ENCODE data around the gene DIP2C.

Gene DIP2C

GRCh38 chr10:625751-626711 lies 63.4 kb downstream of the DIP2C start:
- no peak for DNase-seq (ENCODE audit: low spot score)

DNA sequence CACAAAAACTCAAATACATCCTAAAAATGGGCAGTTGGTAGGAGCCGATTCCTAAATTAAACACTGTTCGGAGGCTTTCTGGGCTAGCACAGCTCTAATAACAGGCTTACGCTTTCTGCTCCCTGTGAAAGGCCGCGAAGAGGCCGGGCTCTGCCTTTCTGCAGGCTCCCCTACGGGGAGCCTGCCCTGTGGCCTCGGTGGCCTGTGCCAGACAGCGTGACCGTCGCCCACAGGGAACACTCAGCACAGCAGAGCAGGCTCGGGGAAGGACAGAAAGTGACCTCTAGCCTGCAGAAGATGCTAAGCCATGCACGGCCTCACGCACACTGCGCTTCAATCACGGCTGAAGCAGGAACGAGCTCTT lies 64.2 kb downstream of the DIP2C start:
- DNase-seq (ENCODE audit: low spot score) = no peak

DNA sequence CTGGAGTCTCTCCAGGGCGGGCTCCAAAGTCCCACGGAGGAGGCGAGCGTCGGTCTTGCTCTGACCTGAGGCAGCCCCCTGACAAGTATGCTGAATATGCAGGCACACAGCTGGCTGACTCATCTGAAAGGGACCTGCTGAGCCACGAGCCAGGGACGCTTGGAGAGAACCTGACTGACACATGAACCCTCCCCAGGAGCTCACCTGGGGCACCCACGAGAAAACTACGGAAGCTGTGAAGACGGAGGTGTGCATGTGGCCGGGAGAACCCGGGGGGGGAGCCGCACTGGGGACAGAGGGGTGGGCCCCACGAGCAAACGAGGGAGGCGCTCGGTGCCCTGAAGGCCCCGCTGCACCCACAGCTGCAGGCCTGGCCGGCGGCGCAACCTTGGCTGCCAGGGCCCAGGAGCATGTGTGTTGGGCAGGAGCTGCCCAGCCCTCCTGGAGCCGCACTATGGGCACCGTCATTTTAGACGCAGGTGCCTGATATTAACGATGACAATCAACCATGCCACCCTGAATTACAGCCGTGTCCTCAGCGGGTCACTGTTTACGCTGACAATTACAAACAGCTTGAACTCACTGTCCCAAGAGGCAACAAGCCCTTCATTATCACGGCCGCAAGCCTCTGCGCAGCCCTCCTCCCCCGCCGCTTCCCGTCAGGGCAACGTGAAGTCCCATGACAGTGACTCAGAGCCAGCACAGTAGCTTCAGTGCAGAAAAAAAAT lies 64.7 kb downstream of the DIP2C start:
- no peak for DNase-seq (ENCODE audit: low spot score)

DNA sequence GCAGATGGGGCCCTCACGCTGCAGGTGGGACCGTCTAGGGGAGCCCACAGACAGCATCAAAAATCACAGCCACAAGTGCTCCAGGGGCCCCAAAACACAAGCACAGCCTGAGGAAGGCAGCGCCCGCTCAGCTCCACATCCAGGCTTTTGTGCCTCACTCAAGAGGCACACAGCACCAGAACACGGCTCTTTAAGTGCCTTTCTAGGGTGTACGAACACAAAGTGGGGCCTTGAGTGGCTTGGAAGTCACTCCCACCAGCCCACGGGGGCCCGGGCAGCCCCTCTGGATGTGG lies 65.2 kb downstream of the DIP2C start:
- DNase-seq (ENCODE audit: low spot score) = no peak

DNA sequence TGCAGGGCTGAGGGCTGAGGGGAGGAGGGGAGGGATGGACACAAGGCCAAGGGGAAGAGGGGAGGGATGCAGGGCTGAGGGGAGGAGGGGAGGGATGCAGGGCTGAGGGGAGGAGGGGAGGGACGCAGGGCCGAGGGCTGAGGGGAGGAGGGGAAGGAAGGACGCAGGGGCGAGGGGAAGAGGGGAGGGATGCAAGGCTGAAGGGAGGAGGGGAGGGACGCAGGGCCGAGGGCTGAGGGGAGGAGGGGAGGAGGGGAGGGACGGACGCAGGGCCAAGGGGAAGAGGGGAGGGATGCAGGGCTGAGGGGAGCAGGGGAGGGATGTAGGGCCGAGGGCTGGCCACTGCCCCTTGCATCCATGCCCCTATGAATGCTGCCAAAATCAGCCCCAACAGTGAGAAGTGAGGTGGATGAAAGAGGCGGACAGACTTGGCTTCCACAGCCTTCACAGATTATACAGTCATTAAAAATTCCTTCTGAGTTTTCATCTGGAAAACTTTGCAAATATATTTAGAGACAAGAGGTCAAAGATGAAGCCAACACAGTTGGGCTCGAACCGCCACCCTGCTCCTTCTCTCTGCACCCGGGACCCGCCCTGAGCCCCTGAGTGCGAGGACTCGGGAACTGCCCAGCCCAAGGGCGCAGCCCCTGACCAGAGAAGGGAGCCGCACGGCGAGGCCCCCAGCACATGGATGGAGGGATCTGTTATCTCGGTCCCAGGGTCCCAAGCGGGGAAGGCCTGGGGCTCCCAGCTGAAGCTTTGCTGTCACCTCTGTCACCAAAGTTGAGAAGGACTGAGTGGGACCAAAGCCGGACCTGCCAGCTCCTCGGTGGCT lies 65.8 kb downstream of the DIP2C start:
- DNase-seq (ENCODE audit: low spot score) = no peak

DNA sequence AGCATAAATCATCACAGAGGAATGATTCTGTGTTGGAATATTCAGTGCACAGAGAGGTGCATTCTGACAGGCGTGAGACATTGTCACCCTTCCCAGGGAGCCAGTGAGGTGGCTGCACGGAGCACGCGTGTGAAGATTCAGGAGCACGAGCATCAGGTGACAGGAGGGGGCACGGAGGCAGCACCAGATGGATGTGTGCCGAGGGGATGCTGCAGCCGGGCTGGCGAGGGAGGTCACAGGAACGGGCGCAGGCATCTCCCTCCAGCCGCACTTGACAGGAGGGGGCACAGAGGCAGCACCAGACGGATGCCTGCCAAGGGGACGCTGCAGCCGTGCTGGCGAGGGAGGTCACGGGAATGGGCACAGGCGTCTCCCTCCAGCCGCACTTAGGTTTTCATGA lies 66.5 kb downstream of the DIP2C start:
- DNase-seq (ENCODE audit: low spot score) = no peak

DNA sequence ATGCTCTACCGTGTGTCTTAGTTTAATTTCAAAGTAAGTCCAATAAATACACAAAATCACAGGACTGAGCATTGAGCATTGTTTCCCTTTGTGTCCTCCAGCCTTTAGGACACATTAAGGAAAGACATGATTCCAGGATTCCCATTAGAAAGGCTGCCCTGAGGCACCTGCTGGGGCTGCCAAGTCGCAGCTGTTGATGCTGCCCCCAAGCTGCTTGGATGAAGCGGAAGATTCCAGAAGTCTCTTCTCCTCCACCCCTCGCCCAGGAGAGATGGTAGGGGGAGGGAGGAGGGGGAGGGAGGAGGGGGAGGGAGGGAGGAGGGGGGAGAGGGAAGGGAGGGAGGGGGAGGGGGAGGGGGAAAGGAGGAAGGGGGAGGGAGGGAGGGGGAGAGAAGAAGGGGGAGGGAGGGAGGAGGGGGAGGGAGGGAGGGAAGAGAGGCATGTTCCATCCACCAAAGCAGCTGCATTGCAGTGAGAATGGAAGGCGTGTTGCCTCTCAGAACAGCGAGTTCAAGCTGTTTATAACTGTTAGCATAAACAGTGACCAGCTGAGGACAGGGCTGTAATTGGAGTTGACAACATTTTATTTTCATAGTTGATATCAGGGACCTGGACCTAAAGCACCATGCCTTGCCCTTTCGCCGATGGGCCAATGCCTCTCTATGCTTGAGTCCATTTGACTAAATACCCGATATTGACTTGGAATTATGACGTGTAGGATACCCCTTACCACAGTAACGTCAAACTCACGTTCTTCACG lies 67.3 kb downstream of the DIP2C start:
- no peak for DNase-seq (ENCODE audit: low spot score)

DNA sequence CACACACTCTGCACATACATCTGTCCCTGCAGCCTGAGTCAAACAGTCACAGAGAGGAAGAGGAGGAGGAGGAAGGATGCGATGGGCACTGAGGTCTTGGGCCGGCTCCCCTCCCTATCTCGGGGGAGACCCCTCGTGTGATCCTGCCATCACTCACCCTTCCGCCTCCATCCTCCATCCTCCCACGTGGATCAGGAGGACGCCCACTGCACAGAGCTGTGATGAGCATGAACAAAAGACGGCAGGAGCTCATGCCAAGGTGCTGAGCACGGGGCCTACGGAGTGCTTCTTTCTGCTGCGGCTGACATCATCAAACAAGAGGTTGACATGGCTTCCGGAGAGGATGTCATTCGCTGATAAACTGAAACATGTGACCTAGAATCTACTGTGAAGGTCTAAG lies 68.0 kb downstream of the DIP2C start:
- DNase-seq (ENCODE audit: low spot score) = no peak

GRCh38 chr10:620971-621370 lies 68.5 kb downstream of the DIP2C start:
- DNase-seq (ENCODE audit: low spot score) = no peak

DNA sequence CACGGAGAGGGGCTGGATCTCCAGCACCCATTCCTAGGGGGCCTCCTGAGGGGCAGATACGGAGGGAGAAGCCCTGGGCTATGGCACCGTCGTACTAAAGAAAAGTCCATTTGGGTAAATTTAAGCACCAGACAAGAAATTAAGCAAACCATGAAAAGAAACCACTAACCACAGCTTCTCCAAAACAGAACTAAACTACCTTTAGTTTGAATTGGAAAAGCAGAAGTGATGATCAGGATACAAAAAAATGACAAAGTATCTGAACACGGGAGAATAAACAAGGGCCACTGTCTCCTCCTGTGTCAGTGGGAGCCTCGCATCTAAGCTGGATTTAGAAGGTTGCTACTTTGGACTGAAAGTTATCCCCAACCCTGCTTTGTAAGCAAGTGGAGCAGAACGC lies 69.1 kb downstream of the DIP2C start:
- no peak for DNase-seq (ENCODE audit: low spot score)

- DNase-seq (ENCODE audit: low spot score) = no peak
These were observed 69.8 kb downstream of the DIP2C start for GRCh38 chr10:619710-620109.

DNA sequence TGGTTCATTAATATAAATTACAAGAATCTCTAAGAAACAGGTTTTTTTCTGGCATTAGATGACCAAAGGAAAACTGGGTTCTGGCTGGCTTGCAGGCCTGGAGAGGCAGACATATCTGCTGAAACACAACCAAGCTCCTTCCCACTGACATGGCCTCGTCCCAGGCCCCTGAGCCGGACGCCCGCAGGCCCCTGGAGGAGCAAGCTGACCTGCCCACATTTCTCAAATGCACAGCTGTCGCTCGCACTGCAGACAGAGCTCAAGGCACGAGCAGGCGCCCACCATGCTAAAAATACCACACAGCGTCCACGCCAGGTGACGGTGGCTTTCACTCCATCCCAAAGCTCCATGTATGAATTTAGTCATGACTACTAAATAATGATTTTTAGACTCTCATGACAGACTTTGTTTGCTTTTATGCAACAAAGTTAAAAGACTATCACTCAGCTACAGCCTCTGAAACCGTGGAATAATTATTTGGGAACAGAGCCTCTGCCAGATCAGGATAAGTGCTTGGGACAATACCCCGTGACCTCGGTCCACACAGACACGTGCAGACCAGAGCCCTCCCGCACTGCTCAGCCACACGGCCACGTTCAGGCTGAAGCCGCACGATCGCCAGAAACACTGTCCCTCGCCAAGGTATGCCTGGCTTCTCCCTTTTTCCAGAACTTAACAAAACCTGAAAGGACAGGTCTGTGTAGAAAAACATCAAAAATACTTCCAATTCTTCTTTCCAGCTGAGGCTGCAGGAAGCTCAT lies 71.1 kb downstream of the DIP2C start:
- no peak for DNase-seq (ENCODE audit: low spot score)

DNA sequence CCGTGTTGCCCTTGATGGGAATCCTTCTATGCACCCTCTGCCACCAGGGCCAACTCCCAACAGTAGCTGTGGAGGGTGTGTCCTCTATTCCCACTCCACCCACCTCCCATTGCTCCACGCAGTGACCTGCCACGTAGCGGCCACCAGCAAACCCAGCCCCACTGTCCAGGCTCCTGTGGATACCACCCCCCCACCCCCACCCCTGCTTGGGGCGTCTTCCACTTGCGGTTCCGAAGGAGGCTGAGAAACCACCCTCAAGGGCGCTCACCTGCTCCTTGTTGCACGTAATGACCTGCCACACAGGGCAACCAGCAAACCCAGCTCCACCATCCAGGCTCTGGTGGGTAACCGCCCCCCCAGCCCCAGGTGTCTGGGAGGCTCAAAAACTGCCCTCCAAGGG lies 72.0 kb downstream of the DIP2C start:
- DNase-seq (ENCODE audit: low spot score) = no peak

- DNase-seq (ENCODE audit: low spot score) = peak; percentile 77
These were observed 73.8 kb downstream of the DIP2C start for GRCh38 chr10:615583-616152.

DNA sequence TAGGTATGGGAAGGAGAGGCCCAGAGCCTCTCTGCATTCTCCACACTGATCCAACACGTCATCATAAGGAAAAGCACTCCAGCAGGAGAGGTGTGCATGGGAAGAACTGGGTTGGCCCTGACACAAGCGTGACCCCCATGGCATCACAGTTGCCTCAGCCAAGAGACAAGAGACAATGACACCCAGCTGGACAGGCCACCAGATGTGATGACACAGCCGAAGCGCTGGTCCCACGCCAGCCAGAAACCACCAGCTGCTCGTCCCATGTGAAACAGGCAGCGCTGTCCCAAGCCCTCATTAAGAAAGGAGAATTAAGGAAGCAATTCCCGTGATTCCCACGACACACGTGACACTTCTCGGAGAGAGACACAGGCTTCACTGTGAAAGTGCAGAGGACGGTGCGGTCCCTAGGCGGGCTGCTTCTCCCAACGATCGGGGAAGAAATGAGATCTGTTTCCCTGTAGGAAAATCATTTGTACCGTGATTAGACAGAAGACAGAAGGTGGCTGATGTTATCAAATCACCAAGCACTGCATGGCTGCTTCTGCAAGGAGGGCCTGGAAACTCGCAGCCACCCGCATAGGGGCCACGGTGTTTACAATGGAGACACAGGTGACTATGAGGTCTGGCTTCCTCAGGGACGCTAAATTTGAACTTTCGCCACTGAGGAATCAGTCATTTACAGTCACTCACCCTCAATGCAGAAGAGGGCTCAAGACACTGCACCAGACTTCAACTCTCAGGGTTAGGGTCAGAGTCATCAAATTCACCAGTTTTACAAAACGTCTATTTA lies 74.5 kb downstream of the DIP2C start:
- DNase-seq (ENCODE audit: low spot score) = peak; percentile 70

- DNase-seq (ENCODE audit: low spot score) = no peak
These were observed 75.2 kb downstream of the DIP2C start for GRCh38 chr10:614139-614711.

- DNase-seq (ENCODE audit: low spot score) = no peak
These were observed 76.0 kb downstream of the DIP2C start for GRCh38 chr10:613271-614138.

DNA sequence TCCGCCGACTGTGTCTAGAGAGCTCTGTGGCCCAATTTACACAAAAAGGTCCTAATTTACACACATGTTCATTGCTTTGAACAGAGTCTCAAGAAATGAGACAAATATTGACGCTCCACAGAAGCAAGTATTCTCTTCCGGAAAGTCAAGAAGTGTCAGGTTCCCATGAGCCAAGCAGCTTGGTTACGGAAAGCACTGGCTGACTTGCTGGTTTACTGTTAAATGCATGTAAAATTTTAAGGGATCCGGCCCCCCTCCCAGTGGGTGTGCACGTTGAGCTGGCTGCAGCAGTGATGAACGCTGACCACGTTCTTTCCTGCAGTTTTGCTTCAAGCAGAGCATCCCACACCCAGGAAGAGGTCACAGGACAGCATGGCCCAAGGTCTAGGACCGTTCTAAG lies 76.8 kb downstream of the DIP2C start:
- no peak for DNase-seq (ENCODE audit: low spot score)

Measured in AG20443 (cell line).